ENCODE measurements around the gene RTN4.
"Not testable (repeated sequence)": the region's sequence is repeated elsewhere in the genome, so short reads cannot be mapped to it uniquely, and the experiment has no call there.

The RTN4 gene

GRCh38 chr2:55050100-55050994 lies at the start of gene RTN4:
Gene RTN4 (minus strand): TSS chr2:55050451. CDS start chr2:55050300, 151 bp downstream.
- peak; percentile 99 for DNase-seq (ENCODE audit: low spot score)

- DNase-seq (ENCODE audit: low spot score), result no peak
These were observed 49.2 kb upstream of the RTN4 start for GRCh38 chr2:55099493-55099877.

- no peak for DNase-seq (ENCODE audit: low spot score)
These were observed 47.5 kb upstream of the RTN4 start for GRCh38 chr2:55097461-55098410.

- DNase-seq (ENCODE audit: low spot score), result no peak
These were observed 46.8 kb upstream of the RTN4 start for GRCh38 chr2:55097082-55097460.

- DNase-seq (ENCODE audit: low spot score), result no peak
These were observed 46.3 kb upstream of the RTN4 start for GRCh38 chr2:55096586-55096985.

GRCh38 chr2:55093381-55093780 lies 43.1 kb upstream of the RTN4 start:
- DNase-seq (ENCODE audit: low spot score), result no peak

GRCh38 chr2:55092439-55092838 lies 42.2 kb upstream of the RTN4 start:
- no peak for DNase-seq (ENCODE audit: low spot score)

GRCh38 chr2:55091681-55092080 lies 41.4 kb upstream of the RTN4 start:
- DNase-seq (ENCODE audit: low spot score), result not testable (repeated sequence)

- DNase-seq (ENCODE audit: low spot score), result no peak
These were observed 40.5 kb upstream of the RTN4 start for GRCh38 chr2:55090702-55091101.

GRCh38 chr2:55089726-55090125 lies 39.5 kb upstream of the RTN4 start:
- no peak for DNase-seq (ENCODE audit: low spot score)

- DNase-seq (ENCODE audit: low spot score), result no peak
These were observed 38.1 kb upstream of the RTN4 start for GRCh38 chr2:55088400-55088799.

GRCh38 chr2:55087936-55088335 lies 37.7 kb upstream of the RTN4 start:
- DNase-seq (ENCODE audit: low spot score), result no peak

GRCh38 chr2:55087501-55087900 lies 37.2 kb upstream of the RTN4 start:
- DNase-seq (ENCODE audit: low spot score), result no peak

GRCh38 chr2:55085113-55086040 lies 35.1 kb upstream of the RTN4 start:
- no peak for DNase-seq (ENCODE audit: low spot score)

GRCh38 chr2:55084641-55085040 lies 34.4 kb upstream of the RTN4 start:
- no peak for DNase-seq (ENCODE audit: low spot score)

GRCh38 chr2:55080204-55080738 lies 30.0 kb upstream of the RTN4 start:
- no peak for DNase-seq (ENCODE audit: low spot score)

GRCh38 chr2:55078956-55079355 lies 28.7 kb upstream of the RTN4 start:
- no peak for DNase-seq (ENCODE audit: low spot score)

GRCh38 chr2:55076721-55077120 lies 26.5 kb upstream of the RTN4 start:
- no peak for DNase-seq (ENCODE audit: low spot score)

- DNase-seq (ENCODE audit: low spot score), result not testable (repeated sequence)
These were observed 25.8 kb upstream of the RTN4 start for GRCh38 chr2:55076019-55076418.

GRCh38 chr2:55073000-55073983 lies 23.0 kb upstream of the RTN4 start:
- no peak for DNase-seq (ENCODE audit: low spot score)

Data from cerebellar cortex (tissue), 1 donor.